HG03378 (cell line): ENCODE data around the gene SGCA.

ENCODE experiments used
- ATAC-seq: cut with Tn5 transposase; IDR thresholded peaks from one replicate; pipeline ENCODE4 v1.9.1; 2021; ENCODE audit warnings: mild to moderate bottlenecking, moderate library complexity; ENCODE audit not compliant: unreplicated experiment

SGCA gene

DNA sequence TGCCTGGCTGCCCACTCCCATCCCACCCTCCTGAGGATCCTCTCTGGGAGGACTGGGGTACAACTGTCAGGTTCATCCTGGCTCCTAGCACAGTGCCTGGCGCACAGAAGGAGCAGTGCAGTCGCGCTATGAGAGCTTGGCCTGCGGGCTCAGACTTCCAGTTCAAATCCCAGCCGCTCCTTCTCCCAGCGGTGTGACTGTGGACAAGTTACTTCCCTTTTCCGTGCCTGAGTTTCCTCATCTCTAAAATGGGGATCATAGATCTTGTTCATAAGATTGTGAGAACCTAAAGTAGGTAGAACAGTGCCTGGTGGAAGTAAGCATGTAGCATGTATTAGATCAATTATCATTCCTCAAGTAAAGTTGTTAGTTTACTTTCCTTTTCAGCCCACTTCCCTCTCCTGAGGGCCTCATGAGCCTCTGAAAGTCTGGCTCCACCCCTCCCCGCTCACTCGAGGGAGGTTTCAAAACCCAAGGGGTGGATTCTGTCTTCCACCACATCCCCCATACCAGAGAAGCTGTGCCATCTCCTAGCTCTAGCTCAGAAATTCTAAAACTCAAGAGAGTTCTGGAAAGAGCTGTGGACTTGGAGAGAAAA lies 55.6 kb downstream of the SGCA start:
- no peak for ATAC-seq

DNA sequence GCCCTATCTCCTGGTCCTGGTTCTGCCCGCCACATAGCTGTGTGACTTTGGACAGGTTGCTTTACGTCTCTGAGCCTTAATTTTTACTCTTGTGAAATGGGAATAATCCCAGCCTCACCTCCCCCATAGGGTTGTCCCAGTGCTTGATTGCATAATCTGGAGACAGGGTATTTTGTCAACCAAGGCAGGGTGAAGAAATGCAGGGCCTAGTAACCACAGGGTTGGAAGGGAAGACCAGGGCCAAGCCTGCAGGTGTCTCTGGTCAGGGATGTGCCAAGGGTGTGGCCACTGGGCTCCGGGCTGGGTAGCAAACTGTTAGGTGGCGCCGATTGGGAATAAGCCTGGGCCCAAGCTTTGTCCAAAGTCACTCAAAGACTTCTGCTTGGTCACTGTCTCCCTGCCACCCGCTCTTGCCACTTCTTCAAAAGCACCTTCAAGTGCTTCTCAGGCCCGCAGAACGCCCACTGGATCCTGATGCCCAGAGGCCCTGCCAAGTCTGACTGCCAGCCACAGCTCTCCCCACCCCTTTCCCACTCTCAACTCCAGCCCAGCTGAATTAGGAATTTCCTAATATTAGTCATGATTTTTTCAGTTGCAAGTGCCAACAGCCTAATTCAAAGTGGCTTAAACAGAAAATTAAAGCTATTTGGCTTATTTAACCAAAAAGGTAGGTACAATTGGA lies 56.2 kb downstream of the SGCA start:
- ATAC-seq: no peak

DNA sequence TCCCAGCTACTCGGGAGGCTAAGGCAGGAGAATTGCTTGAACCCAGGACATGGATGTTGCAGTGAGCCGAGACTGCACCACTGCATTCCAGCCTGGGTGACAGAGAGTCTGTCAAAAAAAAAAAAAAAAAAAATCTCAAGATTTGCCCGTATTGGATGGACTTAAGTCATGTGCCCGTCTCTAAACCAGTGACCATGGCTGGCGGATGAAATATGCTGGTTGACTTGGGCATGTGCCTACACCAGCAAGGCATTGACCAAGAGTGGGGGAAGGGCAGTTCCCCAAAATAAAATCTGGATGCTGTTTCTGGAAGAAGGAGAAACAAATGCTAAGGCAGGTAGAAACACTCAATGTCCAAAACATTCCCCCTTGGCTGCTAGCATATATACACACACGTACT lies 57.1 kb downstream of the SGCA start:
- ATAC-seq: no peak
